GM18505 (cell line): ENCODE data around the gene GOLIM4.
"Not testable (repeated sequence)": the region's sequence is repeated elsewhere in the genome, so short reads cannot be mapped to it uniquely, and the experiment has no call there.

Source experiments
- ATAC-seq: cut with Tn5 transposase; IDR thresholded peaks from one replicate; pipeline ENCODE4 v1.9.1; 2021; ENCODE audit not compliant: unreplicated experiment
- POLR2A ChIP-seq: IDR thresholded peaks from 4 replicates; pipeline ENCODE4 v1.6.1; 2011; ENCODE audit warnings: borderline replicate concordance; ENCODE audit not compliant: insufficient read depth, insufficient read length; ENCODE audit errors: extremely low read depth

Gene GOLIM4

GRCh38 chr3:168095611-168096209, at the start of gene GOLIM4:
Gene GOLIM4, minus strand, starts transcription at chr3:168095924. Its CDS starts 639 bp downstream, at chr3:168095285.
- peak; percentile 80 for ATAC-seq
- peak; percentile 48 for TF ChIP-seq POLR2A

- no peak for TF ChIP-seq POLR2A
- peak; percentile 57 for ATAC-seq
Measured at GRCh38 chr3:168141405-168141998, 45.8 kb upstream of the GOLIM4 start.

GRCh38 chr3:168139947-168140346, 44.2 kb upstream of the GOLIM4 start:
- no peak for ATAC-seq
- no peak for TF ChIP-seq POLR2A

GRCh38 chr3:168138421-168138820, 42.7 kb upstream of the GOLIM4 start:
- ATAC-seq = no peak

GRCh38 chr3:168134931-168135330, 39.2 kb upstream of the GOLIM4 start:
- TF ChIP-seq POLR2A = no peak
- peak; percentile 64 for ATAC-seq

More at GRCh38 chr3:168138421-168138820, 42.7 kb upstream of the GOLIM4 start:
- TF ChIP-seq POLR2A = no peak

- ATAC-seq = not testable (repeated sequence)
Measured at GRCh38 chr3:168130250-168130649, 34.5 kb upstream of the GOLIM4 start.

GRCh38 chr3:168128463-168128862, 32.7 kb upstream of the GOLIM4 start:
- ATAC-seq = not testable (repeated sequence)

- no peak for TF ChIP-seq POLR2A
- no peak for ATAC-seq
Measured at GRCh38 chr3:168127466-168127865, 31.7 kb upstream of the GOLIM4 start.

- no peak for ATAC-seq
- no peak for TF ChIP-seq POLR2A
Measured at GRCh38 chr3:168124791-168125190, 29.1 kb upstream of the GOLIM4 start.

- TF ChIP-seq POLR2A = no peak
Measured at GRCh38 chr3:168124291-168124690, 28.6 kb upstream of the GOLIM4 start.

GRCh38 chr3:168123201-168124176, 27.8 kb upstream of the GOLIM4 start:
- no peak for ATAC-seq
- no peak for TF ChIP-seq POLR2A

More at GRCh38 chr3:168124291-168124690, 28.6 kb upstream of the GOLIM4 start:
- no peak for ATAC-seq

- TF ChIP-seq POLR2A = no peak
- no peak for ATAC-seq
Measured at GRCh38 chr3:168121184-168122017, 25.7 kb upstream of the GOLIM4 start.

GRCh38 chr3:168117853-168118313, 22.2 kb upstream of the GOLIM4 start:
- ATAC-seq = no peak
- no peak for TF ChIP-seq POLR2A
